ENCODE measurements around the gene MTMR12.
"Not testable (repeated sequence)": the region's sequence is repeated elsewhere in the genome, so short reads cannot be mapped to it uniquely, and the experiment has no call there.

The MTMR12 gene

GRCh38 chr5:32303755-32304120 lies 9.0 kb downstream of the MTMR12 start:
- Mint-ChIP-seq H3K36me3 (ENCODE audit: insufficient read depth) (peaks cover 13% of the 10 kb centered on the region), H3K4me1 (peaks cover 63% of the 10 kb centered on the region), H3K27ac (ENCODE audit: low read depth) (peak overlapping the region; percentile 67), H3K4me3 (no peak overlapping the region), H3K9me3 (no peaks in the 10 kb centered on the region), H3K27me3 (no peaks in the 10 kb centered on the region)
- DNase-seq (ENCODE audit: low spot score in 2 of 2), result no peak
- ATAC-seq (replicated peaks; ENCODE audit: extremely low read depth, poor library complexity, severe bottlenecking), result no peak

GRCh38 chr5:32302835-32303754 lies 9.6 kb downstream of the MTMR12 start:
- Mint-ChIP-seq H3K4me3 (no peak overlapping the region), H3K27me3 (no peaks in the 10 kb centered on the region), H3K4me1 (peaks cover 66% of the 10 kb centered on the region), H3K27ac (ENCODE audit: low read depth) (peak overlapping the region; percentile 67), H3K36me3 (ENCODE audit: insufficient read depth) (peaks cover 16% of the 10 kb centered on the region), H3K9me3 (no peaks in the 10 kb centered on the region)
- no peak for DNase-seq (ENCODE audit: low spot score in 2 of 2)
- no peak for ATAC-seq (replicated peaks; ENCODE audit: extremely low read depth, poor library complexity, severe bottlenecking)

- ATAC-seq (replicated peaks; ENCODE audit: extremely low read depth, poor library complexity, severe bottlenecking) (no peak), DNase-seq (ENCODE audit: low spot score in 2 of 2) (no peak)
- Mint-ChIP-seq H3K27me3 (no peaks in the 10 kb centered on the region), H3K27ac (ENCODE audit: low read depth) (no peak overlapping the region), H3K4me3 (no peak overlapping the region), H3K36me3 (ENCODE audit: insufficient read depth) (peaks cover 17% of the 10 kb centered on the region), H3K9me3 (no peaks in the 10 kb centered on the region), H3K4me1 (peaks cover 71% of the 10 kb centered on the region)
Observed at GRCh38 chr5:32301891-32302290, 10.8 kb downstream of the MTMR12 start.

- DNase-seq (ENCODE audit: low spot score in 2 of 2) (no peak), ATAC-seq (replicated peaks; ENCODE audit: extremely low read depth, poor library complexity, severe bottlenecking) (no peak)
- Mint-ChIP-seq H3K27me3 (no peaks in the 10 kb centered on the region), H3K4me3 (no peak overlapping the region), H3K4me1 (peaks cover 61% of the 10 kb centered on the region), H3K9me3 (no peaks in the 10 kb centered on the region), H3K27ac (ENCODE audit: low read depth) (no peak overlapping the region), H3K36me3 (ENCODE audit: insufficient read depth) (peaks cover 26% of the 10 kb centered on the region)
Observed at GRCh38 chr5:32299059-32299677, 13.6 kb downstream of the MTMR12 start.

GRCh38 chr5:32298059-32298415 lies 14.7 kb downstream of the MTMR12 start:
- ATAC-seq (replicated peaks; ENCODE audit: extremely low read depth, poor library complexity, severe bottlenecking) (no peak), DNase-seq (ENCODE audit: low spot score in 2 of 2) (no peak)
- Mint-ChIP-seq H3K27ac (ENCODE audit: low read depth) (peak overlapping the region; percentile 56), H3K27me3 (no peaks in the 10 kb centered on the region), H3K36me3 (ENCODE audit: insufficient read depth) (peaks cover 28% of the 10 kb centered on the region), H3K9me3 (no peaks in the 10 kb centered on the region), H3K4me3 (no peak overlapping the region), H3K4me1 (peaks cover 63% of the 10 kb centered on the region)

GRCh38 chr5:32297181-32298058 lies 15.3 kb downstream of the MTMR12 start:
- H3K9me3 Mint-ChIP-seq, result no peaks in the 10 kb centered on the region
- ATAC-seq (replicated peaks; ENCODE audit: extremely low read depth, poor library complexity, severe bottlenecking) (no peak), DNase-seq (ENCODE audit: low spot score in 2 of 2) (no peak)
- peaks cover 65% of the 10 kb centered on the region for H3K4me1 Mint-ChIP-seq
- H3K4me3 Mint-ChIP-seq, result no peak overlapping the region
- peaks cover 28% of the 10 kb centered on the region for H3K36me3 Mint-ChIP-seq (ENCODE audit: insufficient read depth)
- H3K27ac Mint-ChIP-seq (ENCODE audit: low read depth), result peak overlapping the region; percentile 56
- no peaks in the 10 kb centered on the region for H3K27me3 Mint-ChIP-seq

GRCh38 chr5:32295966-32296772 lies 16.6 kb downstream of the MTMR12 start:
- not testable (repeated sequence) for DNase-seq (ENCODE audit: low spot score in 2 of 2); H3K27ac Mint-ChIP-seq (ENCODE audit: low read depth); H3K27me3 Mint-ChIP-seq; ATAC-seq (replicated peaks; ENCODE audit: extremely low read depth, poor library complexity, severe bottlenecking); H3K4me3 Mint-ChIP-seq; H3K9me3 Mint-ChIP-seq
- Mint-ChIP-seq H3K36me3 (ENCODE audit: insufficient read depth) (peaks cover 31% of the 10 kb centered on the region), H3K4me1 (peaks cover 67% of the 10 kb centered on the region)

- Mint-ChIP-seq H3K27me3 (no peaks in the 10 kb centered on the region), H3K27ac (ENCODE audit: low read depth) (no peak overlapping the region), H3K4me3 (no peak overlapping the region), H3K9me3 (no peaks in the 10 kb centered on the region), H3K36me3 (ENCODE audit: insufficient read depth) (peaks cover 16% of the 10 kb centered on the region), H3K4me1 (peaks cover 61% of the 10 kb centered on the region)
- ATAC-seq (replicated peaks; ENCODE audit: extremely low read depth, poor library complexity, severe bottlenecking), result no peak
- DNase-seq (ENCODE audit: low spot score in 2 of 2), result no peak
Observed at GRCh38 chr5:32291591-32291990, 21.1 kb downstream of the MTMR12 start.

GRCh38 chr5:32290922-32291321 lies 21.8 kb downstream of the MTMR12 start:
- H3K36me3 Mint-ChIP-seq (ENCODE audit: insufficient read depth), result peaks cover 12% of the 10 kb centered on the region
- DNase-seq (ENCODE audit: low spot score in 2 of 2) (no peak), ATAC-seq (replicated peaks; ENCODE audit: extremely low read depth, poor library complexity, severe bottlenecking) (no peak)
- peaks cover 62% of the 10 kb centered on the region for H3K4me1 Mint-ChIP-seq
- H3K4me3 Mint-ChIP-seq, result no peak overlapping the region
- no peak overlapping the region for H3K27ac Mint-ChIP-seq (ENCODE audit: low read depth)
- no peaks in the 10 kb centered on the region for H3K27me3 Mint-ChIP-seq
- H3K9me3 Mint-ChIP-seq, result no peaks in the 10 kb centered on the region

GRCh38 chr5:32290501-32290900 lies 22.2 kb downstream of the MTMR12 start:
- H3K36me3 Mint-ChIP-seq (ENCODE audit: insufficient read depth); H3K9me3 Mint-ChIP-seq; H3K27ac Mint-ChIP-seq (ENCODE audit: low read depth); DNase-seq (ENCODE audit: low spot score in 2 of 2); H3K27me3 Mint-ChIP-seq; ATAC-seq (replicated peaks; ENCODE audit: extremely low read depth, poor library complexity, severe bottlenecking); H3K4me3 Mint-ChIP-seq: not testable (repeated sequence)
- peaks cover 65% of the 10 kb centered on the region for H3K4me1 Mint-ChIP-seq

GRCh38 chr5:32289986-32290385 lies 22.8 kb downstream of the MTMR12 start:
- not testable (repeated sequence) for ATAC-seq (replicated peaks; ENCODE audit: extremely low read depth, poor library complexity, severe bottlenecking); H3K9me3 Mint-ChIP-seq; H3K27me3 Mint-ChIP-seq; H3K27ac Mint-ChIP-seq (ENCODE audit: low read depth); H3K36me3 Mint-ChIP-seq (ENCODE audit: insufficient read depth); DNase-seq (ENCODE audit: low spot score in 2 of 2); H3K4me3 Mint-ChIP-seq
- peaks cover 68% of the 10 kb centered on the region for H3K4me1 Mint-ChIP-seq

GRCh38 chr5:32288135-32288534 lies 24.6 kb downstream of the MTMR12 start:
- not testable (repeated sequence) for H3K4me3 Mint-ChIP-seq; H3K36me3 Mint-ChIP-seq (ENCODE audit: insufficient read depth); H3K27me3 Mint-ChIP-seq; H3K9me3 Mint-ChIP-seq; ATAC-seq (replicated peaks; ENCODE audit: extremely low read depth, poor library complexity, severe bottlenecking); DNase-seq (ENCODE audit: low spot score in 2 of 2)
- Mint-ChIP-seq H3K27ac (ENCODE audit: low read depth) (peak overlapping the region; percentile 49), H3K4me1 (peaks cover 66% of the 10 kb centered on the region)
